ENCODE data around the gene CAB39L.
"Not testable (repeated sequence)": the region's sequence is repeated elsewhere in the genome, so short reads cannot be mapped to it uniquely, and the experiment has no call there.

Gene CAB39L

DNA sequence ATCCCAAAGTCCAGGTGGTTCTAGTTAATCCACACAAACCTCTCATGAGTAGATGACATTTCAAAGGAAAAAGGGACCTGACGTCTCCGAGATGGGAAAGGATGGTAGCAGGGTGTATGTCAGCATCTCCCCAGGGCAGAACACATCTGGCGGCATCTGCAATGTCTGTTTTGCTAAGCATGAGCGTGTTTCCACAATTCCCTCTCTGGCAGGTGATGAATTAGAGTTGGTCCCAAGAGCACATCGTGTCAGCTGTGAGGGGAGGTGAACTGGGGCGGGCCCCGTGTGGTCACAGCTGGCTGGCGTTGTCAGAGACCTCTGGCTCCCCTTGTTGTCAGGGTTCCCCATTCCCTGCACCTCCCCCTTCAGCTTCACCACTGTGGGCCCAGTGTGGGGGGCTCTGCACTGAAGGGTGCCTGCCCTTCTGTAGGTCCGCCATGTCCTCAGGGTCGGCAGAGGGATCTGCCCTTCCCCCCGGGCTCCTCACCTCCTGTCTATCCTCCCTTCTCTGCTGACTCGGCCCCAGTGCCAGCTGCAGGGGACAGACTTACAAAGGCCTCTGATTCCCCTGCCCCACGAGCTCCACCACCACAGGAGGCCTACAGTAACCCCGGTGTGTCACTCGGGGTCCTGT is 138.0 kb downstream of the CAB39L start:
- no peak for DNase-seq

DNA sequence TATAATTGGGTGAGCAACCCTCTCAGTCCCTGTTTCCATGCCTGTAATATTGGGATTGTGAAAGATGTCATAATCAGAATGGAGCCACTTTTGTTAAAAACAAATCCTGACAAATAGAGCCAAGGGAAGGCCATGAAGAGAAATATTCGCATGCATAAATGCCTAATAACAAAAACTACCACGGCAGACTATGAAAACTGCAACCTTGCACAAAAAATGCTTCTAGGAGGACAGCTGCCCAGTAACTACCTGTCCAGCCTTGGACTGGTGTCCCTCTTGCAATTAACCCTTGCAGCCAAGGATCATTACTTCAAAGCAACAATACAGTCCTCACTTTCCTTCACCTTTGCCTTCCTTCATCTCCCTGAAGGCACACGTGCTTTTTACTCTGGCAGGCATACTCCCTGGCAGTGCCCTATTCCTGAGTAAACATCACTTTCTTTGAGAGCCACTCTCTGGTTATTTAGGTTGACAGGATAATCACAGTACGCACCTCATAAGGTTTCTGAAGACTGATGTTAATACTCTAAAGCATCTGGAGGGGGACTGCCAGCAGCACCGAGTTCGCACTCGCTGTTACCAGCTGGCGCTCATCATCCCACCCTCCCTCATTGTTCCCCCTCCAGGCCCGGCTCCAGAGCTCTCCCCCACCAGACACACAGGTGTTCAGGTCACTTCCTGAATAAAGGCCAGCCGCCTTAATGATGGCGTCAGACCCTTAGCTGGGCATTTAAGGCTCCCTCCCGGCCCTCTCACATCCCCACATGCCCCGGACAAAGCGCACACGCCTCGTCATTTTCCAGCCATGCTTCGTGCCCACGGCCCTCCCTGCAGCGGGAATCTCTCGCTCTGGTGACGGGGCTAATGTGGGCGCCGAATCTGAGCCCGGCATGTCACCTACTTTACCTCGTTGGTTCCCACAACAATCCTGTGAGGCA is 138.8 kb downstream of the CAB39L start:
- no peak for DNase-seq

DNA sequence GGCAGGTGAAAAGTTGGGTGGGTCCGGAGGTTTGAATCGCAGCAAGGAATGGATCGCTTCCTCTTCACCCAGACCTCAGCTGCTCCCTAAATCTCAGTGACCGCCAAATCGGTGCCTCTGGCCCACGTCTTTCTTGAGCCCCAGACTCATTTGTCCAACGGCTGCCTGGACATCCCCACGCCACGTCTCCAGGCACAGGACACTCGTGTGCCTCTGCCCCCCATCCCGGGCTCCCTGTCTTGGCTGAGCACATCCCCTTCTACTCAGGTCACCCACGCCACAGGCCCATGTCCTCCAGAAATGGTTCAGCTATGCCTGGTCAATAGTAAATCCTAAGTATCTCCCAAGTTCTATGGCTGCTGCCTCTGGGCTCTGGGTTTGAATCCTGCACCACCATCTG is 139.5 kb downstream of the CAB39L start:
- no peak for DNase-seq

DNA sequence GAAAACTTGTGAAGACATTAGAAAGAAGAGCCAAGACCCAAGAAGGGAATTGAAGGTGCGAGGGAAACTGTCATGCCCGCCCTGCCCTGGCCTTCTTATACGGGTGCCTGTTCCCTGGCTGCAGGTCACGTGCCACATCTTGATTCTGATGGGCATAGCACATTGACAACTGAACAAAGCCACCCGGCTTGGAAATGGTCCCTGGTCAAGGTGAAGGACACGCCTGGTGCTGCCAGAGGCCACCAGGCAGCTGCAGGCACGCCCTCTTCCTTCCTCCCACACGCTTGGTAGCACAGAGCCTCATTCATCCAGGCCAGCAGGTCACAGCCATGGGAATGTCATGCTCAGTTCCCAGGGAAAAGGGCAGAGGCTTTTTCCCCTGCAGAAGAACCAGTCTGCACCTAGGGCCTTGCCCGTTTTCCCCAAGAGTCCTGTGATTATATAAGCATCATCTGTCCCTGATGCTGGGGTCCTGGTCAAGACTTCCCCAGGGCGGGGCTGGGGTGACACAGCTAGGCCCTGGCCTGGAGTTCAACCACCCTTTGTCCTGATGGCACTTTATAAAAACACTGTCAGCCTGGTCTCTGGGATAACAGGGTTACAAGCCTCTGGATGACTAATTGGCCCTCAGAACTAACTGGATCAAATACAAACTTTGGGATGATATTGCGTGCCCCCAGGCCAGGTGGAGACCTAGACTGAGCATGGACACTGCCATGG is 140.2 kb downstream of the CAB39L start:
- DNase-seq, result no peak

DNA sequence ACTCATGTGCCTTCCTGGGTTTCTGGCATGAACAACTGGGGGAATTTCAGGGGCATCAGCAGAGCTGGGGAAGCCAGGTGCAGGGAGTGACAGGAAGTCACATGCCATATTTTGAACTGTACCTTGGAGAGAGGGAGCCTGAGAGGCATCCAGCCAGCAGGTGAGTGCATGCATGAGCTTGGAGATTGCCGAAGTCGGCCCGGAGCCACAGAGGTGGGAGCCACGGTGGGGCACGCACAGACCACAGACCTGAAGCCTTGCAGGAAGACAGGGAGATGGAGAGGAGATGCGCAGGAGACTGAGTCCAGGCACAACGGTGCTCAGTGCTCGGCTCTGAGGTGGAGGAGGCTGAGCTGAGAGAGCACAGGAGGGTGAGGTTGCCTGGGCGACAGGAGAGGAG is 141.0 kb downstream of the CAB39L start:
- DNase-seq, result no peak

DNA sequence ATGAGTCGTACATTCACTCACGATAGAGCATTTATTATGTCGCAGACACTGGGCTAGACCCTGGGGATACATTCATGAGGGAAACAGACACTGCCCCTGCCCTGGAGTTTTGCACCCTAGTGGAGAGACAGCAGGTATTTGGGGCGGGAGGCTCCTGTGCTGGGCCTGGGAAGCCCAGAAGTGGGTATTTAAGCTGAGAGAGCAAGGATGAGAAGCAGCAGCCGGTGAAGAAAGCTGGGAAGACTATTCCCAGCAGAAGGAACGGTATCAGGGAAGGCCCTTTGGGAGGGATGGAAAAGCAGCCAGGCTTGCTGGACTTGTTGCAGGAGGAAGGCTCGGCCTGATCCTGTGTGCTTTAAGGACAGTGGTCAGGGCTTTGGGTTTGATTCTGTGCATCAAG is 141.6 kb downstream of the CAB39L start:
- no peak for DNase-seq

DNA sequence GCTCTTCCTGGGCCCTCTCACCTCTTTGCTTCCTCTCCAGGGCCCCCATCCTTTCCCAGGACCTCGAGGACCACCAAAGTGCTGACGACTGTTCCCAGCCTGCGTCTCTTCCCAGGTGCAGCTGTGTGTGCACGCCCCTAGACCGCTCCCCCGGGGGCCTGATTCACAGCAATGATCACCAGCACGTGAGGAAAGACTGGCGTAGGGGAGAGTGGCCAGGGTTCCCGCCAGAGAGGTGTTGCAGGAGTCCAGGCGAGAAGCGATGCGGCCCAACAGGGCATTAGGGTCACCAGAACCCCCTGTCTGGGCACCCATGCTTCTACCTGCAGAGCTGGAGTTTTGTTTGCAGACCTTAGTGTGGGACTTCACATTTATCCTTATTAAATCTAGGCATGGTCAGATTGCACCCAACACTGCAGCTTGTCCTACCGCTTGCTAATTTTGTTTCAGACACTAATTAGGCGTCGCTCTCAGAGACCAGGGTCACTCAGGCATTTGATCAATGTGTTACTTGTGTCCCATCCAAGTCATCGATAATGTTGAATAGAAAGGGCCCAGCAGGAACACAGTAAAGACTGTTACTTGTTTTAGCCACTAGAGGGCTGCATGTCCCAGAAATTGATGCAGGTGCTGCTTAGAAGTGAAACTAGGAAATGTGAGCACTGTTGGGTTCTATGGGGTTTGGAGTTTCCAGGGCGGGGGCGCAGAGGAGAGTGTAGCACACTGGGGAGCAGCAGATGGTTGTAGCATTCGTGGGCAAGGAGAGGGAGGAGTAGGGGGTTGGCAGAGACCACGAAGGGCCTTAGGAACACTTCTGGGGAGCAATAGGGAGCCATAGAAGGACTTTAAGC is 142.9 kb downstream of the CAB39L start:
- peak; percentile 83 for DNase-seq

DNA sequence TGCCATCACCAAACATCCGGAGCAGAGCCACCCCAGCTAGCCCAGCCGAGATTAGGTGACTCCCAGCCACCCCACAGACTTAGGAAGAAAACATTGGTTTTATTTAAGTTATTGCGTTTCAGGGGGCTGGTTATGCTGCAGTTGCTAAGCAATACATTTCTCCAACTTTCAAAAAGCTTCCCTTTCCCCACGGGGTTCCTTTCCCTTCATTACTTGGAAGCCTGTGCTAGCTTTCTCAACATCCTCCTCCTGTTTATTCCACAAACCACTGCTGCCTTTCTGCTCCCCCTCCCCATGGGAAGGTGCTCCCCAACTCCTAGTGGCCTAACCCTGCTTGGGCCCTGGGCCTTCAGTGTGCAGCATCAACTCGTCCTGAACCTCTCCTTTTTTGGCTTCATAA is 143.6 kb downstream of the CAB39L start:
- no peak for DNase-seq

DNA sequence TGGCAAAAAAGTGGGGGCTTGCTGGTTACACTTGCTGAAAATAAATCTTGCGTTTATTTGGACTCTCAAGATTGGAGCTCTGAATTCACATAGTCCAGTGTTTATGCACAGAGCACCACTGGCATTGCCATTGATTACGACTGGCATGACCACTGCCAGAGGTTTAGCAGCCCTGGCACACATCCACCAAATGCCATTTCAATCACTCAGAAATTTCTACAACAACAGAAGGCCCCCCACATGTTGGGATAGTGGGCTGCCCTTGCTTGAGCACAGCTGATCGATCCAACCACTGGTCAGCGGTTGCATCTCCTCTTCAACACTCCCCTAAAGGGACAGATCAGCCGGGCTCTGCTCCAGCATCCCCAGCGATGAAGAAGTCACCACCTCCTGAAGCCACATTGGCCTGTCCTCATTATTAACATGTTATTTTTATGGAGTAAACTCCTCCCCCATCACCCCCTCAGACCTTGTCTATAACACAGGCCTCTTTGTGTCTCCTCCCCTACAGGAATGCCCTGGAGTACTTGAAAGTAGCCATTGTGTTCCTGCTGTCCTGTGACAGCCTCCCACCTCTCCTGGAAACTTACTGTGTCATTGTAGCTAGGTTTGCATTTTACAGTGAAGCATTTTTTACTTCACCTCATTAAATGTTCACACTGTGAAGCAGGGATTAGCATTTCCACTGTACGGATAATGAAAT is 144.8 kb downstream of the CAB39L start:
- DNase-seq, result no peak

DNA sequence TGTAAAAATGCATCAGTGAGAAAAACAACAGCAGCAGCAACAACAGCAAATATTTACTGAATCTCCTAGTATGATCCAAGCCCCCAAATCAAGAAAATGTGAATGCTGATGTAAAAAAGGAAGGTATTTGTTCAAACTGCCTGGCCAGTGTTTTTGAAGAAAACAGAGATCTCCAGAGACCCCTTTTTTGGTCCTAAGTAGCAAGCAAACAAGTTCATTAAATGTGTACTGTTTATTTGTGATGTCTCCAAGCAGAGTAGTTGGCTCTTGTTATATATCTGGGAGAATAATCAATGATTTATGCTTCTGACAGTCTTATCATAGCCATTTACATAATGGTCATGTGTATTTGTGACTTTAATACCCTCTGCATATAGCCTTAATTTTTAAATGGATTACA is 145.4 kb downstream of the CAB39L start:
- DNase-seq, result no peak

DNA sequence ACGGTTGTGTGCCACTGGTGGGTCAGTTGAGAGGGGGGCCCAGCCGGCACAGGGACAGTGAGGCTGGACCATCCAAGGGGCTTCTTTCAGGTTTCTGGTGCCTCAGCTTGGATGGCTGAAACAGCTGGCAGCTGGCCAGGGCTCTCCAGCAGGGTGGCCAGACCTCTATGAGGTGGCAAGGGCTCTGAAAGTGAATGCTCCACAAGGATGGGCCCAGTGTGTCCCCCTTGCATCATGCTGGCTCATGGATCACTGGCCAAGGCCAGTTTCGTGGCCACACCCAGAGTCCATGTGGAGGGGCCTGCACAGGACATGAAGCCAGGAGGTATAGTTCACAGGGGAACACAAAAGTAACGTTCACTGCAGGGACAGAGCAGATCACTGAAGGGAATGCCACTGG is 146.5 kb downstream of the CAB39L start:
- no peak for DNase-seq

DNA sequence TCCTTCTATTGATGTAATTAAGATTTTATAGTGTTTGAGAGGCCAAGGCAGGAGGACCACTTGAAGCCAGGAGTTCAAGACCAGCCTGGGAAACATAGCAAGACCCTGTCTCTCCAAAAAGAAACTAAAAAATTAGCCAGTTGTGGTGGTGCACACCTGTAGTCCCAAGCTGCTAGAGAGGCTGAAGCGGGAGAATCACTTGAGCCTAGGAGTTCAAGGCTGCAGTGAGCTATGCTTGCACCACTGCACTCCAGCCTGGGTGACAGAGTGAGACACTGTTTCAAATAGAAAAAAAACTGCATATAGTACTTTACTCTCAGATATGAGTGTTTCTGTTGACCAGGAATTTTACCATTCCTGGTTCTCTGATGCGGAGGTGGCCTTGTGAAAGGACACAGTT is 147.2 kb downstream of the CAB39L start:
- no peak for DNase-seq

DNA sequence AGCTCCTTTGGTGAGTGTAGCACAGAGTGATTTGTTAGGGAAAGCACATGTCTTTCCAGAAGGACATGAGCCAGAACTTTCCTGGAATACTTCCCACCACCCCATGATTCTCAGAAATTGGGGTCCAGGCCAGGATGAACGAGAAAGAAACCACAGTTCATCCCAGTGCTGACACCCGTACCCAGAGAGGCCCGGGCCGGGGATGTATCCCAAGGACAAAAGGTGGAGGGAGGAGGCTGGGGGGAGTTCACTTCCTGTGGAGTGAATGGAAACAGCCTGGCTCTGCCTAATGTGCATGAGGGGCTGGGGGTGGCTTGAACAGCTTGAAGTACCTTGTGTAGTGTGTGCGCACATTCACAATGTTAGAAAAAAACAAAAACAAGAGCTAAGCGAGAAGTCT is 148.6 kb downstream of the CAB39L start:
- no peak for DNase-seq

DNA sequence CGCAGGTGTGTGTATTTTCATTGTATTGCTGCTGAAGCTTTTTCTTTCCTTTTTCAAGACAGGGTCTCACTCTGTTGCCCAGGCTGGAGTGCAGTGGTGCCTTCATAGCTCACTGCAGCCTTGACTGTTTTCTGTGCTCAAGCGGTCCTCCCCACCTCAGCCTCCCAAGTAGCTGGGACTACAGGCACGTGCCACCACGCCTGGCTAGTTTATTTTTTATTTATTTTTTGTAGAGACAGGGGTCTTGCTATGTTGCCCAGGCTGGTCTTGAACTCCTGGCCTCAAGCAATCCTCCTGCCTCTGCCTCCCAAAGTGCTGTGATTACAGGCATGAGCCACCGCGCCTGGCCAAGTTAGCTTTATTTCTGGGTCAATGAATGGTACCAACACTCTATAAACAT is 149.1 kb downstream of the CAB39L start:
- not testable (repeated sequence) for DNase-seq

DNA sequence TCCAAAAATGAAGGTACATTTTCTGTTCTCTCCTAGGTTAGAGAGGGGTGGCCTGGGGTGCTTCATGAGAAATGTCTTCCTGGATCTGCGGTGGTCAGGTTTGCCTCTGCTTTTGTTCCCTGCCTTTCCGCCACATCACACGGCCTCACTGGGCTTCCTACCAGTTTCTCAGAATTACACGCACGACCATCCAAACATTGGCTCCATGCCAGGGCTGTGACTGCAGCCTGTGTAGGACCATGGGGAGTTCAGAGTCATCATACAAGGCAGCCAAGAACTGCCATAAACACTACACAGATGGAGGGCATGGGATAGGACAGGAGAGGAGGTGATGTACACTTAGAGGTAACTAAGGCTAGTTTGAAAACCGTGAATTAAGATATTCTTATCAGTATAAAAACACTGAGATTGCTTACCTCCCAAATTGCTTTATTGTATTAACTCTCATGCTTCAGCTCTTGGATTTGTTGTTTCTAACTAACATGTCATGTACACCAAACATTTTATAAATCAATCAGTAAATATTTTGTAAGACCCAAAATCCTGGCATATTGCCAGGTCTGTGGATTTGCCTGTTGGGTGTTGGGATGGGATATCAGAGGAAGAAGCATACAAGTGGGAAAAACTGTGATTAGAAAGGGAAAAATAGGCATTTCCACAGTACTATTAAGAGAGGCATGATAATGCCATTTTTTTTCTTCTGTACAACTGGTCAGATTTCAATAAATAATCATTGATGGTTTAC is 150.9 kb downstream of the CAB39L start:
- DNase-seq, result no peak

DNA sequence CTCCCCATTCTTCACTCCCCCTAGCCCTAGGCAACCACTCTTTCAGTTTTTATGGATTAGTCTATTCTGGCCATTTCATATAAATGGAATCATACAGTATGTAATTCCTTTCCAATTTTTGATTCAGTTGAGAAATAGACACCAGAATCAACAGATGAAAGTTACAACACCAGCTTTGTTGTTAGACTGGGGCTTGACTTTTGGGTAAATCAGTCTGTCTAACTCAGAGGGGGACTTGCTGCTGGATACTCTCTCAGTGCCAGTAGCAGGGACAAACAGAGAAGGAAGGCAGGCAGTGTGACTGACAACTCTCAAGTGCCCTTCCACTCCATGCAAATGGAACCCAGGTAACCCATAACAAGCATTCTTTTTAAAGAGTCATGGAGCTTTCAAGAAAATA is 155.4 kb downstream of the CAB39L start:
- no peak for DNase-seq

DNA sequence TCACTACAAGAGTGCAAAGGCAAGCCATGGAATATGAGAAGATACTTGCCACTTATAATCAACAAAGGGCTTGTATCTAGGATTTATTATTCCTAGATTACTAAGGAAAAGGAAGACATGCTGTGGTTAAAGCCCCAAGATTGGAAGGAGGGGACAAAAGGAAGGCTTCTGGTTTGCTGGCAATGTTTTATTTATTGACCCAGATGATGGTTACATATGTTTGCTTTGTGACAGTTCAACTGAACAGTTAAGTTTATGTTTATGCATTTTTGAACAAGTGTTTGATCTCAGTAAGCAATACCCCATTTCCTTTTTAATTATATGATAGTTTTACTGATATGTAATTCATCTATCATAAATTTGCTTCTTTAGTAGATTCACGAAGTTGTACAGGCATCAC is 155.9 kb downstream of the CAB39L start:
- no peak for DNase-seq

DNA sequence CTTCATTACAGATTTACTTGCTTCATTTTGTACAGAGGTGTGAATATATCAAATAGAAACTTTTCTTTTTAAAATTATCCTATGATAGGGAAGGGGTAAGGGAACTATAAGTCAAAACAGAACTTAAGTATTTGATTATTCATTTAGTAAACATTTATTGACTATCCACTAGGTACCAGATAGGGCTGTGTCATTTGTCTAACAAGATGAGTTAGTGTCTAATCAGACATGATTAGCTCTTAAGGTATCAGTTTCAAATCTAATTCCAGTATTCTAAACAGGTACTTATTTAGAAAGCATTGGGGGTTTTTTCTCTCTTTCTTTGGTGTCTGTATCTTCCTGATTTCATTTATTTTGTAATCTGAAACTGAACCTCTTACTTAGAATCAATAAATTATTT is 164.0 kb downstream of the CAB39L start:
- no peak for DNase-seq

DNA sequence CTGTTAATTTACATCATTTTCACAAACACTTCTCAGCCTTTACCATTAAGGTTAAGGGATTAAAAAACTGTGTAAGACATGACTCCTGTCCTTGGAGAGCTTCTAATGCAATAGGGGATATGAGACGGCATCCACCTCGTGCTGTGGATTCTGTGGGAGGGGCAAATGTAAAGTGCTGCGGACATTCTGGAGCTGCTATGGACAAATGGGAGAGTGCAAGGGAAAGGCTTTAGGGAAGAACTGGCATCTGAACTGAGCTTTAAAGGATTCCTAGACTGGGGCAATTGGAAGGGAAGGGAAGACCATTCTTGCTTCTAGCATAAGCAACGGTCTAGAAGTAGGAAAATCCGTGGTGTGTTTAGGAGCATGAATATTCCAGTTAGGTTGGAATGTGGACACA is 164.8 kb downstream of the CAB39L start:
- DNase-seq, result no peak

DNA sequence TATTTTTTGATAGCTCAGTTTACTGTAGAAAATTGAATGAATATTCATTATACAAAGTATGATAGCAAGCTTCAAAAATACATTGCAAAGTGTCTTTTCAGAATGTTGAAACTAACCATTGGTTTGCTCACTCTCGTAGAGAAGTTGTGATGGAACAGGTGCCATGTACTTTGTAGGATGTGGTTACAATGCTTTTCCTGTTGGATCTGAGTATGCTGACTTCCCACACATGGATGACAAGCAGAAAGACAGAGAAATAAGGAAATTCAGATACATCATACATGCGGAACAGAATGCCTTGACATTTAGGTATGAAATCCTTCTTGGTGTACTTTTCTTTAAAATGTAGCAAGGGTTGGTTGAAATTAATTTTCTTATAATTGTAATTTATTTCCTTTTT is 165.7 kb downstream of the CAB39L start:
- no peak for DNase-seq

DNA sequence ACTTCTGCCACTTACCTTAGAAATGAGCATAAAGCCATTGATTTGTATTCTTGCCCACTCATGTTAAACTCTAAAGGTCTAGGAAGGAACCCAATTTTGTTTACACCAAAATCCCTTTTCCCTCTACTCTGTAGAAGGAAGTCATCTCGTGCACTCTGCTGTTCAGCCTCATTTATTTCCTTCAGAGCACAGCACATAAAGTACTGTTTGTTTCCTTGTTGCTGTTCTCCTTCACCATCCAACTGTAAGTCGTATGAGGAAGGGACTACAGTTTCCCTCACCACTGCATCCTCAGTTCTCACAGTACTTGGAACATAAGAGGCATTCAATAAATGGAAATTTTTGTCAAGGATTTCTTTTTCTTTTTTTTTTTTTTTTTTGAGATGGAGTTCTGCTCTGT is 171.6 kb downstream of the CAB39L start:
- DNase-seq, result no peak

DNA sequence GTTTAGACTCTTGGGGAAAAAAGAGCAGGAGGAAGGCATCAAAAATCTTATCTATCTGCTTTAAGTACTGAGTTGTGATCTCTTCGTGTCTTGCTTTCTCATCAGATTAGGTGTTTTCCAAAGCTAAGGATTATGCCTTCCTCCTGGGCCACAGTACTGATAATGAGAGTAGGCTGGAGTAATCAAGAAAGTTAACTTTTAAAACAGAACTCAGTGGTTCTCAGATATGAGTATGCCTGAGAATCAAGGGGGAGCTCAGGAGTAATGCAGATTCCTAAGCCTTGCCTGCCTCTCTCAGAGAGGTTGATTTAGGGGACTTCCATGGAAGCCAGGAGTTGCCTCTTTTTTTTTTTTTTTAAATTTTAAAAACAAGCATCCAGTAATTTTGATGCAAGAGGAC is 172.6 kb downstream of the CAB39L start:
- DNase-seq, result no peak
